HUES64 (cell line): ENCODE results near the gene LAG3.

Experiments
- H3K27ac ChIP-seq: 2 replicates; pipeline ENCODE4 v1.7.0; 2013; ENCODE audit warnings: low read depth, low read length, inconsistent platforms
- H3K27me3 ChIP-seq: 2 replicates; pipeline ENCODE4 v1.6.1; 2013; ENCODE audit warnings: mild to moderate bottlenecking, low read length; ENCODE audit not compliant: insufficient read depth
- H3K36me3 ChIP-seq: 2 replicates; pipeline ENCODE4 v1.6.1; 2013; ENCODE audit warnings: mild to moderate bottlenecking, low read length; ENCODE audit not compliant: insufficient read depth
- H3K4me1 ChIP-seq: 2 replicates; pipeline ENCODE4 v1.6.1; 2013; ENCODE audit warnings: mild to moderate bottlenecking, low read length, moderate library complexity; ENCODE audit not compliant: insufficient read depth
- H3K4me3 ChIP-seq: 2 replicates; pipeline ENCODE4 v1.5.1; 2013; ENCODE audit warnings: mild to moderate bottlenecking, low read length, moderate library complexity
- H3K9ac ChIP-seq: 2 replicates; pipeline ENCODE4 v1.6.1; 2013; ENCODE audit warnings: mild to moderate bottlenecking, low read depth, low read length
- H3K9me3 ChIP-seq: 2 replicates; pipeline ENCODE4 v1.6.1; 2013; ENCODE audit warnings: low read depth, low read length; ENCODE audit not compliant: insufficient read depth
- WGBS: fragments of 150-250, 120-280 bp; methylation state at CpG from one replicate; pipeline ENCODE4 v1.1.7; 2013; ENCODE audit warnings: missing lambda C conversion rate; 5-methylcytosine and 5-hydroxymethylcytosine counted together

LAG3 gene

GRCh38 chr12:6782850-6783566 is 10.7 kb downstream of the LAG3 start:
- H3K9ac ChIP-seq: no peak overlapping the region

GRCh38 chr12:6783828-6784227 is 11.5 kb downstream of the LAG3 start:
- 87% methylated on average over 9 of the region's 9 CpGs for WGBS
- H3K36me3 ChIP-seq: no peaks in the 10 kb centered on the region
- H3K4me1 ChIP-seq: peaks cover 12% of the 10 kb centered on the region

More at GRCh38 chr12:6782850-6783566, 10.7 kb downstream of the LAG3 start:
- H3K4me1 ChIP-seq: peaks cover 12% of the 10 kb centered on the region
- no peaks in the 10 kb centered on the region for H3K36me3 ChIP-seq
- no peak overlapping the region for H3K4me3 ChIP-seq
- H3K9me3 ChIP-seq: no peaks in the 10 kb centered on the region
- H3K27me3 ChIP-seq: peaks cover 3% of the 10 kb centered on the region; the same call in 1 of the 2 replicates
- WGBS: 75% methylated on average over 9 of the region's 10 CpGs
- no peak overlapping the region for H3K27ac ChIP-seq

GRCh38 chr12:6784296-6784695 is 12.0 kb downstream of the LAG3 start:
- peaks cover 16% of the 10 kb centered on the region for H3K4me1 ChIP-seq
- 75% methylated on average over 5 of the region's 5 CpGs for WGBS
- no peak overlapping the region for H3K4me3 ChIP-seq
- no peak overlapping the region for H3K9ac ChIP-seq
- H3K9me3 ChIP-seq: no peaks in the 10 kb centered on the region
- H3K27ac ChIP-seq: no peak overlapping the region
- H3K27me3 ChIP-seq: no peaks in the 10 kb centered on the region
- H3K36me3 ChIP-seq: no peaks in the 10 kb centered on the region

More at GRCh38 chr12:6783828-6784227, 11.5 kb downstream of the LAG3 start:
- H3K9me3 ChIP-seq: no peaks in the 10 kb centered on the region
- no peak overlapping the region for H3K27ac ChIP-seq
- no peaks in the 10 kb centered on the region for H3K27me3 ChIP-seq
- no peak overlapping the region for H3K4me3 ChIP-seq
- no peak overlapping the region for H3K9ac ChIP-seq

DNA sequence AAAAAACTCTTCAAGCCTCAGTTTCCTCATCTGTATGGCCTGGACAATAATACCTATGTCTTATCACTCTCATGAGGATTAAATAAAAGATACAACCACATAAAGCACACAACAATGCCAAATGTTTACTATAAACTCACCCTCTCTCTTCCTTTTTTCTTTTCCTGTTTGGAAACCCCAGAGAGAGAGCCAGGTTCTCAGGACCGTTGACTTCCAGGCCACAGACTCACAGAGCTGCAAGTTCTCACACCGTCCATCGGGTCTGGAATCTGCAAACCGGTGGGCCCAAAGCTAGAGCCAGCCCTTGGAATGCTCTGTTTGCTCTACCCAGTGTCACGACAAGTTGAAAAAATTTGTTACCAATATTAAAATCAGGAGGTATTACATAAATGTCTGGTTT is 12.4 kb downstream of the LAG3 start:
- no peaks in the 10 kb centered on the region for H3K9me3 ChIP-seq
- H3K9ac ChIP-seq: no peak overlapping the region
- no peak overlapping the region for H3K27ac ChIP-seq
- H3K4me1 ChIP-seq: peaks cover 16% of the 10 kb centered on the region
- WGBS: 88% methylated on average over 5 of the region's 5 CpGs
- no peaks in the 10 kb centered on the region for H3K27me3 ChIP-seq
- no peaks in the 10 kb centered on the region for H3K36me3 ChIP-seq
- H3K4me3 ChIP-seq: no peak overlapping the region

- Histone ChIP-seq H3K9ac (no peak overlapping the region), H3K27me3 (no peaks in the 10 kb centered on the region), H3K36me3 (no peaks in the 10 kb centered on the region), H3K9me3 (no peaks in the 10 kb centered on the region), H3K4me3 (no peak overlapping the region), H3K27ac (peak overlapping the region; percentile 7; the same call in 1 of the 2 replicates), H3K4me1 (peaks cover 16% of the 10 kb centered on the region)
- WGBS: 63% methylated on average over 6 of the region's 9 CpGs
Observed at GRCh38 chr12:6786416-6787094, 14.2 kb downstream of the LAG3 start.

- WGBS: 94% methylated on average over 5 of the region's 5 CpGs
- Histone ChIP-seq H3K4me1 (peaks cover 16% of the 10 kb centered on the region), H3K27ac (peak overlapping the region; percentile 7; the same call in 1 of the 2 replicates), H3K36me3 (no peaks in the 10 kb centered on the region), H3K4me3 (no peak overlapping the region), H3K9me3 (no peaks in the 10 kb centered on the region), H3K27me3 (no peaks in the 10 kb centered on the region), H3K9ac (no peak overlapping the region)
Observed at GRCh38 chr12:6787309-6787708, 15.0 kb downstream of the LAG3 start.

DNA sequence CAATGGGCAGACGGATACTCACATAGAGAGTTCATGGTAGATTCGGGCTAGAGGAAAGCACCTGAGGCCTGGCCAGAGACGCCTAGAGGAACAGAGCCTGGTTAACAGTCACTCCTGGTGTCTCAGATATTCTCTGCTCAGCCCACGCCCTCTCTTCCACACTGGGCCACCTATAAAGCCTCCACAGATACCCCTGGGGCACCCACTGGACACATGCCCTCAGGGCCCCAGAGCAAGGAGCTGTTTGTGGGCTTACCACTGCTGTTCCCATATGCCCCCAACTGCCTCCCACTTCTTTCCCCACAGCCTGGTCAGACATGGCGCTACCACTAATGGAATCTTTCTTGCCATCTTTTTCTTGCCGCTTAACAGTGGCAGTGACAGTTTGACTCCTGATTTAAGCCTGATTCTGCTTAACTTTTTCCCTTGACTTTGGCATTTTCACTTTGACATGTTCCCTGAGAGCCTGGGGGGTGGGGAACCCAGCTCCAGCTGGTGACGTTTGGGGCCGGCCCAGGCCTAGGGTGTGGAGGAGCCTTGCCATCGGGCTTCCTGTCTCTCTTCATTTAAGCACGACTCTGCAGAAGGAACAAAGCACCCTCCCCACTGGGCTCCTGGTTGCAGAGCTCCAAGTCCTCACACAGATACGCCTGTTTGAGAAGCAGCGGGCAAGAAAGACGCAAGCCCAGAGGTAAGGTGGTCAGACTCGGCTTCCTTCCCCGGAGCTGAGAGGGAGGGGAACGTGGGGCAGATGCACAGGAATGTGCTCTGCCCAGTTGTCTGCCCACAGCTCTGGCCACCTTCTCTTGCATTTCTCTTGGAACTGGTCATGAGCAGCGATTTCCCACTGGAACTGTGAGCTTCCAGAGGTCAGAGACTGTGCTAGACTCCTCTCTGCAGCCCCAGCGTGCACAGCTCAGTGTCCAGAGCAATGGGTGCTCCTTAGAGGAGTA is 16.9 kb downstream of the LAG3 start, which contains the start of gene CD4:
TSS of gene CD4 (plus strand) at position 557 of the 953 bp plus-strand sequence. CDS start 10,611 bp downstream, outside the sequence.
- Histone ChIP-seq H3K27me3 (no peaks in the 10 kb centered on the region), H3K4me1 (peaks cover 20% of the 10 kb centered on the region), H3K9ac (peak within 1 kb of the TSS; percentile 11; the same call in 1 of the 2 replicates), H3K36me3 (no peaks in the 10 kb centered on the region), H3K27ac (peak within 1 kb of the TSS; percentile 51; the same call in 1 of the 2 replicates), H3K9me3 (no peaks in the 10 kb centered on the region), H3K4me3 (no peak within 1 kb of the TSS)
- 63% methylated on average over 18 of the region's 18 CpGs for WGBS

GRCh38 chr12:6790496-6791150 is 18.3 kb downstream of the LAG3 start:
- no peak overlapping the region for H3K9ac ChIP-seq
- 92% methylated on average over 12 of the region's 12 CpGs for WGBS
- no peaks in the 10 kb centered on the region for H3K36me3 ChIP-seq
- H3K4me1 ChIP-seq: peaks cover 20% of the 10 kb centered on the region
- no peak overlapping the region for H3K27ac ChIP-seq
- H3K27me3 ChIP-seq: no peaks in the 10 kb centered on the region
- no peak overlapping the region for H3K4me3 ChIP-seq
- no peaks in the 10 kb centered on the region for H3K9me3 ChIP-seq

DNA sequence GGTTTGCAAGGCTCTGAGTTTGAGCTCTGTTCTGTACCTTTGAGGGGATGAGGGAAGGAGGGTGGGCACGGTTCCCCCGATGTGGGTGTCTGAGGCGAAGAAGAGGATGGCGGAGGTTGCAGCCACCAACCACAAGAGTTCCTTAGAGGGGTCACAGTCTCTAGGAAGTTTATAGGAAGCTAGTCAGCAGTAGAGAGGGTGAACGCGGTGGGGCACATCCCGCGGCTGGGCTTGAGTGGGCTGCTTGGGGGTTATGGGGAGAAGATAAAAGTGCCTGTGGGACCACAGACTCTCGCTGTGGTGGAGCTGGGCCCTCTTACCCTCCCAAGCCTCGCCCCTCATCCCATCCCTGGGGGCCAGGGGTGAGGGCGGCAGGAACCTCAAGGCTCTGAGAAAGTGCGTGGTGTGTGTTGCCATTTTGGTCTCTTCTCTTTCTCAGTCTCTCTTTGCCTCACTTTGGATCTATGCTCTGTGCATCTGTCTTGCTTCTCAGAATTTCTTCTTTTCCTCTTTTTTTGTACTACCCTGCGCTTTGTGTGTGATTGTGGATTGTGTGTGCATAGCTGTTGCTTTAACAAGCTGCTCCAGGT is 19.7 kb downstream of the LAG3 start:
- no peaks in the 10 kb centered on the region for H3K9me3 ChIP-seq
- H3K36me3 ChIP-seq: no peaks in the 10 kb centered on the region
- H3K27me3 ChIP-seq: no peaks in the 10 kb centered on the region
- H3K27ac ChIP-seq: no peak overlapping the region
- H3K4me1 ChIP-seq: peaks cover 11% of the 10 kb centered on the region
- 92% methylated on average over 12 of the region's 13 CpGs for WGBS
- H3K9ac ChIP-seq: no peak overlapping the region
- H3K4me3 ChIP-seq: no peak overlapping the region

DNA sequence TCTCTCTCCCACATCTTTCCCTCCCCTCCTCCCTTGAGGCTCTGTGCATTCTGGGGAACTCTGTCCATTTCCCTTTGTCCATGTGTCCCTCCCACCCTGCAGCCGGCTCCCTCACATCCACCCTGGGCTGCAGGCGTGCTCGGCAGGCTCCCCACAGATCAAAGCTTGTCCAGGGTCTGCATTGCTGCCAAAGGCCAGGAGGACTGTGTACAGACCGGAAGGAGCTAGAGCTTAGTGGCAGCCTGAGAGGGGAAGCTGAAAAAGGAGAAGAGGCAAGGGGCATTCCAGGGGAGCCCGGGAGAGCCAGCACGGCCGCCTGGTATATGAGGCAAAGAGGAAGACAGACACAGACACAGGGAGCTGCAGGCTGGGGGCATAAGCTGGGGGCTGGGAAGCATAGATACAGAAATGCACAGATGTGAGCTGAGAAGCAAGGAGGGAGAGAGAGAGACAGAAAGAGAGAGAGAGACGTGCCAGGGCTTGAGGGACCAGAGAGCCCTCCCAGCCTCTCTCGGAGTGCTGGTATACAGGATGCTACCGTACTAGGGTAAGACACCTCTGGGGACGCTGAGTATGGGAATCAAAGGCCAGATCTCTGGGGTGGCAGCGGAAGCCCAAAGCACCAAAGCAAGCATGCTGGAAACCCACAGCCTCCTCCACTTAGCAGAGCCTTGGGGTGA is 20.3 kb downstream of the LAG3 start:
- H3K4me3 ChIP-seq: no peak overlapping the region
- no peak overlapping the region for H3K27ac ChIP-seq
- 57% methylated on average over 12 of the region's 12 CpGs for WGBS
- no peaks in the 10 kb centered on the region for H3K9me3 ChIP-seq
- H3K4me1 ChIP-seq: peaks cover 8% of the 10 kb centered on the region
- H3K9ac ChIP-seq: no peak overlapping the region
- no peaks in the 10 kb centered on the region for H3K27me3 ChIP-seq
- H3K36me3 ChIP-seq: no peaks in the 10 kb centered on the region
